Hematopoietic multipotent progenitor cell treated with erythropoietin and hydrocortisone succinate and interleukin-3 and kit ligand, for 17 days (in vitro differentiated cells): ENCODE results near the gene RPP25L.

Source experiments
- DNase-seq: peaks from one replicate; pipeline ENCODE4 v3.0.0-alpha.2; 2015; ENCODE audit warnings: low spot score

Gene RPP25L

DNA sequence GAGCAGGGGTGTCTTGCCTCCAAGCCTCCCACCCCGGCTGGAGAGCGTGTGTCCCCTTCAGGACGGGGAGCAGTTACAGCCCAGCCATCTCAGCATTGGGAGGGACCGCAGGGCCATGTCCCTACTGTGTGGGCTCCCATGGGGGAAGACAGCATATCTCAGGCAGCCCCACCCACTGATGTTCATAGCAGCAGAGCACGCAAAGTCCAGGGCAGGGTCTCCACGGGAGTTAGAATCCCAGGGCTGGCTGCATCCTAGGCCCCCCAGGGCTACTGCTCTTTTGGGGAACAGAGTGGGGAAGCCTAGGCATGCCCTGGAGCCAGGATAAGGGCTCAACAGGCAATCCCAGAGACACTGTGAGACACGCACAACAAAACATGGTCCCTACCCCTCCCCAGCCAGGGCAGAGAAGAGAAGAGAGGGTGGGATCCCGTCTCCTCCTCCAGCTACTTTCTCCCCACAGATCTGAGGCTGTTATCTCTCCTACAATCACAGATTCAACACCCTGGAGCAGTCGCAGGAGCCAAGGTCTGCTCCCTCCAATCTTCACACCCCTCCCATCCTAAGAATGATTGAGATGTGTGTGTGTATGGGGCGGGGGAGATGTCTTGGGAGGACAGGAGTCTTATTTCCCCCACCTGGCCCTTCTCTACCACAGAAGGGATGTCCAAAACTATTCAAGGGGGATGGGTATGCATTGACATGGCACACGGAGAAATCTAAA lies 25.8 kb downstream of the RPP25L start:
- DNase-seq: no peak

DNA sequence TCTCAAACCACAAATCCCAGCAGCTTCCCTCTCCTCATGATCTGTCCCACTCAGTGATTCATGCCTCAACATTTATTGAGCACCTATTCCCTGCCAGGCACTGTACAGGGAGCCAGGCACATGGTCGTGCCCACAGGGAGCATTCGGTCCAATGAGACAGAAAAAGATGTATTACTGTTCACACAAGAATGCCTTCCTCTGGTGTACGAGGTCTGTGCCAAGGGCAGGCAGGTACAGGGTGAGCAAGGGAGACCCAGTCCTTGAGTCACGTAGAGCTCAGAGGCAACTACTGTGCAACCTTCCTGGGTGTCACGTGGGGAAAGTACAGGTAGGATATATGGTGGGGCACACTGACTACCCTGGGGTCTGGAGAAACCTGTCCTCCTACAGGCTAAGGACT lies 26.9 kb downstream of the RPP25L start:
- DNase-seq: no peak

DNA sequence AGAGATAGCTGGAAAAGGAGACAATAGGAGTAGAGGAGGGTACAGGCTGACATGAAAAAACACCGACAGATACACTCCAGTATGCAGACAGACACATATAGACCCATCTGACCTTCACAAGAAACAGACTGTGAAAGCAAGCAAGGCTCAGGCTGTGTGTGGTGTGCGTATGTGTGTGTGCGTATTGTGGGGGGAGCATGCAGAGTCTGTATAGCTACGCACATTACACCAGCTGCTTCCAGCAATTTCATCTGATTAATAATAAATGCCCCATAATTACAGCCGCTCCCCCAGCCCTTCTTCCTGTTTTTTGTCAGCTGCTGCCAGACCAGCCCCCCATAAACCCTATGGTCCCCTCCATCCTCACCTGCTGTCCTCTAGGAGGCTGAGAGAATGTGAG lies 29.1 kb downstream of the RPP25L start:
- DNase-seq: no peak

DNA sequence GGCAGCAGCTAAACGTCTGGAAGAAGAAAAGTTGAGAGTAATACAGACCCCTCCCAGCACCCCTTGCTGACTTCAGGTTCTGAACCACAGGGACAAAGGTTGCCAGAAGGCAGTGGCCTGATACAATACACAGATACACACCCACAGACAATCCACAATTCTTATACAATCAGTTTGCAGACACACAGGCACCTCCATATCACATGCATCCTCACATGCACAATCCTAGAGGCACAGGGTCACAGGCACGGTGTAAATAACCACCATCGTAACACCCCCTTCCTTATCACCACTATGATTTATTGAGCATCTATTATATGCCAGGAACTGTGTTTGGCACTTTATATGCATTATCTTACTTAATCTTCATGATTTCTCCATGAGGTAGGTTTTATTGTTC lies 30.6 kb downstream of the RPP25L start:
- no peak for DNase-seq

DNA sequence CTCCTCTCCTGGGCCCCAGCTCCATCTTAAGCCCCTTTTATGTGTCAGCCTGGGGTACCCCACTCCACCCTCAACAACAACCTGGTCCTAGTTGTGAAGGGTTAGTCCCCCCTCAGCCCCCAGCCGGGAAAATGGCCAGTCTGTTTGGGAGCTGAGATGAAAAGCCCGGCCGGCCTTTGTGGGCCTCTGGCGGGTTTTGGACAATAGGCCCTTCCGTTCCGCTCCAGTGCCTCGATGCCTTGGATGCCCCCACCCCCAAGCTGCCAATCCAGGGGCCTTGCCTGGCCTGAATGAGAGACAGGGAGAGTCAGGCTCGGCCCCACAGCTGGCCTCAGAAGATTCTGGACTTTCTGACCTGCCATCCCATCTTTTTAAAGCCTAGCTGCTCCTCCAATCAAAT lies 31.5 kb downstream of the RPP25L start:
- DNase-seq: no peak

DNA sequence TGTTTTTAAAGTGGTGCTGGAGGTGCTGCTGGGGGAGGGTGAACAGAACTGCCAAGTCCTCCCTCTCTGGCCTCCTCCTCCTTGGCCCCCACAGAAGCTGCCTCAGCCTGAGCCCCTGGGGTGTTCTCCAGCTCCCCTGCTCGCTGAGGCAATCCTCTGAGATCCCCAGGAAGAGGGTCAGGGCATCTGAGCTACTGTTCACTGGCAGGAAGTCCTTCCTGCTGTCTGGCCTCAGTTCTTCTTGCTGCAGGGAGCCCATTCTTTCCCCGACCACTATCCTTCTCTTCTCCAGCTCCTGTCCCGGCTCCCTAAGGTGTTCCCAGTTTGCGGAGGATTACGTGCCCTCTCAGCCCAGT lies 32.1 kb downstream of the RPP25L start:
- no peak for DNase-seq

DNA sequence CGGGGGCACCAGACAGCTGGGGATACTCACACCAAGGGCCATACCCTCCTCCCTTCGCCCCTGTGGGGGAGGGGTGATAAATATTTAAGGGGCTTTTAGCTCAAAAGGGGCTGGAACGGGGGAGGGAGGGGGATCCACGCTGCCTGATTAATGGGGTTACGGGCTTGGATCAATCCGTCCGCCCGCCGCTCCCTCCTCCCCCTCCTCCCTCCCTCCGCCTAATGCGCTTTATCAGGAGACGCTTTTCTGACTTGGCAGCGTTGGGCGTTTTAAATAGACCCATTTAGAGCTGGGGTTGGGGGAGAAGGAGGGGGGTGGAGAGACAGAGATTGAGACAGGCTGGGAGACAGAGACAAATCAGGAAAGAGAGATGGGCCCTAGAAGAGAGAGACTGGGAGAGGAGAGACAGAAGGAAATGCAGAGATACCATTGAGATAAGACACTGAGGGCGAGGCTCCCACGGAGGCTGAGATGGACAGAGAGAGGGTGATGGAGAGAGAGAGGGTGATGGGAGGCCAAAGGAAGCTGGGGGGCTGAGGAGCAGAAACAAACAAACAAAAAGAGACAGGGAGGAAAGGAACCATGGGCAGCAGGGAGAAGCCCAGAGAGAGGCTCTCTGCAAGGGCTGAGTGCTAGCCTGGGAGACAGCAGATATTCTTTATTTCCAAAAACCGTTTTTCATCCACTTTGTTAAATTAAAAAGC lies 32.6 kb downstream of the RPP25L start:
- DNase-seq: no peak

DNA sequence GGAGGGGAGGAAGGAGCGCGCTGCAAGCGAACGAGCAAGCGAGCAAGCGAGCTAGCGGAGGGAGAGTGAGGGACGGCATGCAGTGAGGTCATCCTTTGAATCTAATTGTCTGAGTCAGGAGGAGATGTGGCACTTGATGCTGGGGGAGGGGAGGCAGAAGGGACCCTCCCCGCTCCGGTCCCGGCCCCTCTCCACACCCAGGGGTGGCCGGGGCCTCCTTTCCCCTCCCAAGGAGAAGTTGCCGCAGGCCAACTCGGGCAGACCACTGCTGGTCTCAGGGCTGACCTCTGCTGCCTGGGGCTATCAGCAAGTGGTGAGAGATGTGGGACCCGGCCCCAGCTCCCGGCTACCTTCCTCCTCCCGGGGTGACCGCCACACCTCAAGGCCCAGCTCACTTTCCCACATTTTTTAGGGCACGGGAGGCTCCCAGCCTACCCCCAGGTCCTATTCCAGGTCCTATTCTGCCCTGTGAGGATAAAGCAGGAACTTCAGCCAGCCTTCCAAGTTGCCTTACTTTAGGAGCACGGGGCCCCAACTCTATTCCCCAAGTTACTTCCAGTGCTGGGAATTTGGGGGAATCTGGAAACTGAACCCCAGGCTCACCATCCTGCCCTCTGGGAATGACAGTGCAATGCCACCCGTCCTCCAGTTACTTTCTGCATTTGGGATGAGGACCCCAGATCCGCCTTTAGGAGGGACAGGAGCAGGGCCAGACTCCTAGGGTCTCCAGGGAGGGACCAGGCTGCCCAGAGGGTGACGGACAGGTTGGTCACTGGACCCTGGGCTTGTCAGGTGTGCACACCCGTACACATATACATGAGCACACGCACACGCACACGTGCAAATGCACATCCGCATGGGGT lies 33.4 kb downstream of the RPP25L start:
- no peak for DNase-seq

DNA sequence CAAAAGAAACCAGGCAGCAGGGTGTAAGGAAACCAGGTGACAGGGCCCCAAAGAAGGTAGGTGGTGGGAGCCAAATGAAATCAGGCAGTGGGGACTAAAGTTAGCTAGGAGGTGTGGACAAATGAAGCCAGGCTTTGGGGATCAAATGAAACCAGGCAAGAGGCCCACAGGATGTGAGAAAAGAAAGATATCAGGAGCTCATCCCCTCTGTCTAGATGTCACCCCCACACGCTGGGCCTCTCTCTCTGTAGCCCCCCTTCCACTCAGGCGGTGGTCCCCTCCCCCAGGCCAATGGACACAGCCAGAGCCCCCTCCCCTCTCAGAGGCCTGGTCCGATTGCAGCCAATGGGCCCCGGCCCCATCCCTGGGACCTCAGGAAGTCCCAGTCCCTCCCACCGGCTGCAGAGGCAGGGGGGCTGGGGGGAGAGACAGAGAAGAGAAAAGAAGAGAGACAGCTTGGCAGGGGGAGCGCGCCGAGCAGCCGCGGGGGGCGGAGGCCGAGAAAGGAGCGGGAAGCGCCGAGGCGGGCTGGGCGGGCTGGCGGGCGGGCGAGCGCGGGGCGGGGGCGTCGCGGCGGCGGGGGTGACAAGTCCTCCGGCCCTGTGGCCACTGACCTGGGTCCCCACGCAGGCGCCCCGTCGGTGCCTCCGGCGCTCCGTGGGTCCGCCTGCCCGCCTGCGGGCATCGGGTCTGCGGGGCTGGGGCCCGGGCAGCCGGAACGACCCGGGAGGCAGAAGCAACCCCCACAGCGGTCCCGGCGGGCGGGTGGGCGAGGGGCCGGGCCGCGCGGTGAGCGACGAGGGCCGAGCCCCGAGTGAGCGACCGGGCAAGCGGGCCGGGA lies 34.3 kb downstream of the RPP25L start:
- DNase-seq: no peak

DNA sequence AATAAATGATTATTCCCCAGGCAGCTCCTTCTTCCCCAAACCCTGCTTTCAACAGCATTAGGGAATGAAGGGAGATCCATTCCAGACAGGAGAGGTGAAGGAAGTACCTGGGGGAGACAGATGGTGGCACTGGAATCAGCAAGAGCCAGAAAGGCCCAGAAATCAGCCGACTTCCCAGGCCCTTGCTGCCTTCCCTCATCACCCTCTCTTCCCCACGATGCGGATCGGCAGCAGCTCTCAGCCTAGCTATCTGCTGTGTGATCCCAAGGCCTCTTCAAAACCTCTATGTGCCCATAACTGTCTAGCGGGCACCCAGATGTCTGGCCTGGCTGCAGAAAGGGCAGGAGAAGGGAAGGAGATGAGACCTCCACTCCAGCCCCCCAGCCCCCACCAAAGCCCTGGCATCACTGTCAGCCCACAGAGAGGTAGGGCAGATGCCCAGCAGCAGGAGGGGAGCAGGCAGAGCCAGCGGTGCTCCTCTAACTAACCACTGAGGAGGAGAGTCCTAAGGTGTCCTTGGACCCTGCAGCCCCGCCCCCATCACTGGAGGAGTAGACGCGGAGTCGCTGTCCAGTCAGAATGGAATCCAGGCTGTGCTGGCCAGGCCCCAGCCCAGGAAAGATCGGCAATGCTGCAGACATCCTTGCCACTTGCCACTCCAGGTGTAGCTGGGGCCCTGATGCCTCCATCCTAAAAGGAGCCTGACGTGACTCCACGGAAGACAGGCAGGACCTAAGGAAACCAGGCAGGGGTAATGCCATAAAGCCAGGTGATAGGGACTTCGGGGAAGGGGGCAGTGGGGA lies 35.1 kb downstream of the RPP25L start:
- DNase-seq: no peak

DNA sequence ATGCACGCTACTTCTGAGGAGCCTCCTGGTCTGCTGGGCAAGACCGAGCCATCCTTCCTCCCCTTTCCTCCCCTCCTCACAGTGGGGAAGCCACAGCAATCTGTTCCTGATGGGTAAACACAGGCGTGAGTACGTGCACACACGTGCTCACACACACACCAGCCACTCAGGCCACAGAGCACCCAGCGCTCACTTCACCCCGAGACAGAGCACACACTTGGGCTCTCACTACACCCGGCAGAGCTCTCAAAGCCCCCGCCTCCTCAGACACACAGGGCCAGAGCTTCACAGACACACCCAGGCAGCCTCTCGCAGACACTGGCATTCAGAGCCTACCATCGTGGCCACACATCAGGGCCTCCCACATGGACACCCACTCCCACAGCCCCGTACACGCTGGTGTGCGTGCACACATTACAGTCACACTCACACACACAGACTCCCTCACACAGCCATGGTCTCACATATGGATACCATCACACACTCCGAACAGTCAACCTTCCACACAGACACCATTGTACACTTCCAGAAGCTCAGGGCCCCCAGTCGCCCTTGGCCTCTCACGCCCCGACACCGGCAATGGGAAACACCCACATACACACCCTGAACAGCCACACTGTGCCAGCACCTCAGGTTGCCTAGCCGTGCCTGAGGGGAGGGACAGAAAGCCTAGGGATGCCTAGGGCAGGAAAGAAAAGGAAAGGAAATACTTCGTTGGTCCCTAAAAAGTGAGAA lies 35.9 kb downstream of the RPP25L start:
- no peak for DNase-seq

DNA sequence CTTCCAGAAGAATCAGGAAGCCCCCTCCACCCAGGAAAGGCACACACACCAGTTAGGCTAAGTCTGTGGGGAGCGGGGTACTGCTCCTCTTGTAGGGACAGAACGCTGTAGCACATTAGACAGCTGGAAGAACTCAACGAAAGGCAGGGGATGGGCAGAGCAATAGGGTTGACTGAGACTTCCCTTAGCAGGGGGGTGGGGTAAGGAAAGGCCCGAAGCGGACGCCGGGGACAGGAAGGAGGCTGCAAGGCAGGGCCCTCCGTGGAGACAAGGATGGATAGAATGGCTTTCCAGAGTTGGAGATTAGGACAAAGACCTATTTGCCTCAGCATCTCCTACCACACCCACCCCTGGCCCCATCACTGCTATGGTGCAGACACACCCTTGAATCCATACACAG lies 36.7 kb downstream of the RPP25L start:
- DNase-seq: no peak

DNA sequence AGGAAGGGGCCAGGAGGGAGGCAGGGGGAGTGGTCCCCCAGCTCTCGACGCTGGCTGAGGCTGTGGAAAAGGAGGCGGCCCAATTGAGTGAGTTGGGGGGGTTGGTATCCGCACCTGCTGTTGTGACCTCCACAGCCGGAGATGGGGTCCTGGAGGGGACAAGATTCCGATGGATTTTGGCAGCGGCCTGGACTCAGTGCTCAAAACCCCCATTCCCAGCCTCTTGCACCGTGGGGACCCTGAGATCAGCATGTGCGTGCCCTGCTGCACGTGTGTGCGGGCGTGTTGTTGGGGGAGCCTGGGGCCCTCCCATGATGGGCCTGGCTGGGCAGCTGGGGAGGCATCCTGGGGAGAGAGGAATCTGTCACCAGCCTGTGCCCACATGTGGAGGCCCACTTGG lies 37.3 kb downstream of the RPP25L start:
- DNase-seq: no peak

DNA sequence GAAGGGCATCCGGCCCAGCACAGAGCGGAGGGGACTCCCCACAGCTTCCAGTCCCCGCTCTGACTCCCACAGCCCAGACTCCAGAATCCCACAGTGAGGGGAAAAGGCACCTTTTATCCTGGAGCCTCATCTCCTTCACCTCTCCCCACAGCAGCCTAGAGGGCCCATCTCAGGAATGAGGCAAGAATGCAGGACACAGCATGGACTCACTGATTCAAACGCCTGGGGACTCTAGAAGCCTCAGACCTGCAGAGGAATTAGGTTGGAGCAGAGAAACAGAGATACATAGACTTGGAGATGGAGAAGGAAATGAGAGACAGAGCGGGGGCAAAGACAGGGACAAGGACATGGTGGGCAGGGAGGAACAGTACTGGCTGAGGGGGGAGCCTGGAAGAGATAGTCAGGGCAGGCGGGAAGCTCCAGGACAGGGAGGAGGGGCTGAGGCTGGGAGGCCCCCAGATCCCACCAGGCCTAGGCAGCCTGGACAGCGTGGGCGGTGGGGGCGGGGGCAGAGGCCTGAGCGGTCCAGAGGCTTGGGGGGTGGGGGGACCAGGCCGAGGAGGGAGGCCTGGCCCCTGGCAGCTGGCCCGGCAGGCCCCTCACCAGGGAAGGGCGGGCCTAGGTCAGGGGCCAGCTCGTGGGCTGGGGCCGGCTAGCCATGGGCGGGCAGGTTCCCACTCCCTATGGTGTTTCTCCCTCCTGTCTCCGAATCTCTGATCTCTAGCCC lies 38.1 kb downstream of the RPP25L start:
- no peak for DNase-seq

DNA sequence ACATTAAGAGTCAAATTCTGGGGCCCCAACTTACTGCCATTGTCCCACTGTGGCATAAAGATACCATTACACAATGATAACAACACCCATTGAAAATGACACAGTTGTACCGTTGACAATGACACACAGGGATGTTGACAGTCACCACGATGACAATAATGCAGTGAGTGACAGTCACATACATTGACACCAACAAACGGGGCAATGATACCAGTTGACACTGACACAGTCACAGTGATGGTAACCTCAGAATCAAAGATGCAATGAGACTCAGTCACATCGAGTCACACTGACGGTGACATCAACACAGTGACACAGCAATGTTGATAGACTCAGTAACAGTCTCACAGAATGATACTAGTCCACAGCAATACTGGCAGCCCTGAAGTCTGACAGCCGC lies 39.3 kb downstream of the RPP25L start:
- DNase-seq: no peak

DNA sequence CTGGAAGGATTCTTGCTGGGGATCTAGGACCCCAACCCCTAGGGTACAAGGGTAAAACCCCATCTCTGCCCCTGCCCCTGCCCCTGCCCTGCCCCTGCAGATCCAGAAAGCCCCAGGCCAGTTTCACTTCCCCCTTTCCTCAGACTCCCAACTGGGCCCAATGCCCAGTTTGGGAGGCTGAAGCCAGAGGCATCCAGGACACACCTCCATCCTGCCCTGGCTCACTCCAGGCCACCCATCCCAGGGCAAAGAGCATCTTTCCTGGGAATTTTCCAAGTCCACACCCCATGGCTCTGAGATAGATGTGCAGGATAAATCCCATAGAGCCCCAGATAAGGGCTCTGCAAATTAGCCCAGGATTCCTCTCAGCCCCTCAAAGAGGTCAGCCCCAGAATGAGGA lies 39.8 kb downstream of the RPP25L start:
- DNase-seq: no peak

DNA sequence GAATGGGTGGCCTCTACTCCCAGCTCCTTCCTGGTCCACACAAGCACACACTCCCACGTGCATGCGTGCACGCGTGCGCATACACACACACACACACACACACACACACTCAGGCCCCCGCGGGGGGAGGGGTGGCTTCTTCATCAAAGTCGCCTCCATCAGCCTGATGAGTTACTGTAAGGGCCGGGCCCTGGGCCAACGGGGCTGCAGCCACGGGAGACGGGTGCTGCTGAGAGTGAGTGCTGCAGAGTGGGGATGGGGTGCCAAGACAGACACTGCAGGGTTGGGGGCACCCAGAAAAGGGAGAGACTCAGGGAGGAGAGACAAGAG lies 40.5 kb downstream of the RPP25L start:
- no peak for DNase-seq

DNA sequence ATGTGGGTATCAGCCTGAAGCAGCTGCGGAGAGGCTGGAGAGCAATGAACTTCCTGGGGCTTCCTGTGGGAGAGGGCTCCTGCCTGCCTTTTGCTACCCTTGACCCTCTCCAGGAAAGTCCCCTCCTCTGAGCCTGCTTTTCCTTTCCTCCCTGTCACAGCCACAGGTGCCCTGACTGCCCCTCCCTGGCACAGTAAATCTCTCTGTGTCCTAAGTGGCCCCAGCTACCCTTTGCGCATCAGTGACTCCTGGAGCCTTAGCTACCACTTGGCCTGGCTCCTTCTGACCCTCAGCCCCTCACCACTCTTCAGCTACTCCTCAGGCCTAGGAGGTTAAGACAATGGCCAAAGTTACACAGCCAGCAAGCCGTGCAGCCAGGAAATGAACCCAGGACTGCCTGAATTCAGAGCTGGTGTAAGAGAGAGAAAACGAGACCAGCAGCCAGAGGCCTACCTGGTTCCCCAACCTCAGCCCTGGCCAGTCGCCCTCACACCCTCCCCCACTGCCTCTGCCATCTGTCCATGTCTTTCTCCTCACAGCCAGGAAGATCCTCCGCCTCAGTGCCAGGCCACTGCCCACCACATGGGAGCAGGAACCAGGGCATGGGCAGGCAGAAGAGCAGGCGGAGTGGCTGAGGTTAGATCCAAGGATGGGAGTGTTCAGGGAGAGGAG lies 41.0 kb downstream of the RPP25L start:
- no peak for DNase-seq

DNA sequence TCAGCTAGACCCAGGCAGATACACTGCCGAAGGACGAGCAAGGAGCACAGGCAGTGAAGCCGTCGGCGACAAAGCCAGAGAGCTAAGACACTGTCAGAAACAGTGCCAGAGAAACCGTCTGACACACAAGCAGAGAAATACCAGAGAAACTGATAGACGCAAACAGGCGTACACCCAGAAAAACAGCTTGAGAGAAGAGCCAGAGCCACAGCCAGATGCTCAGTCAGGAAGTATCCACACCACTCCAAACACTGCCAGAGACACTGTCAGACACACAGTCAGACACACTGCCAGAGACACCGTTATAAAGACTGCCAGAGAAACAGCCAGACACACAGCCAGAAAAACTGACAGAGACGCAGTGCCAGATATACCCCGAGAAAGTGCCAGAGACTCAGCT lies 41.5 kb downstream of the RPP25L start:
- no peak for DNase-seq

DNA sequence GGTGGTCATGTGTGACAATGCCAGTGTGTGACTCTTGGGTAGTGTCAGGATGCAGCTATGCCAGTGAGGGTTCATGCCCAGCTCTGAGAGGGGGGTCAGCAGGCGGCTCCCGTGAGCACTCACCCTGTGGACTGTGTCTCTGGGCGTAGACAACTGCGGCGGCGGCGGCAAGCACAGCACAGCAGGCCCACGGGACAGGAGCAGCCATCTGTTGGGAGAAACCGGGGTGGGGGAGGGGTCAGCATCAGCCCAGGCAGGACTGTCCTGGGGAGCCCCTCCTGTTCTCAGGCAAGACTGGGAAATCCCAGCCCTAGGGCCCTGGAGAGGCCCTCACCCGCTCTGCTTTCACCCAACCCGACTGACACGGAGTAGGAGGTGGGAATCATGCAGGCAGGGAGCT lies 43.1 kb downstream of the RPP25L start:
- DNase-seq: no peak
